Mucosa of rectum (tissue), 2 donors: ENCODE results near the gene GPR119.
"Not testable (repeated sequence)": the region's sequence is repeated elsewhere in the genome, so short reads cannot be mapped to it uniquely, and the experiment has no call there.

Experiments used
- H3K27ac ChIP-seq, 2 donors: one replicate each; pipeline ENCODE4 v1.7.0; 2013; ENCODE audit warnings: inconsistent platforms in 2 of 2, low read depth in 2 of 2, low read length in 2 of 2
- H3K27me3 ChIP-seq, 2 donors: one replicate each; pipeline ENCODE4 v1.7.0; 2013; ENCODE audit warnings: low read length in 2 of 2; ENCODE audit not compliant: control insufficient read depth in 2 of 2, insufficient read depth in 2 of 2
- H3K36me3 ChIP-seq, 2 donors: one replicate each; pipeline ENCODE4 v1.7.0; 2013; ENCODE audit warnings: low read length in 2 of 2; ENCODE audit not compliant: control insufficient read depth in 2 of 2, insufficient read depth in 2 of 2
- H3K4me1 ChIP-seq, 2 donors: one replicate each; pipeline ENCODE4 v1.7.0; 2013; ENCODE audit warnings: low read length in 2 of 2, mild to moderate bottlenecking in 1 of 2; ENCODE audit not compliant: control insufficient read depth in 2 of 2, insufficient read depth in 2 of 2
- H3K4me3 ChIP-seq, 2 donors: one replicate each; pipeline ENCODE4 v1.7.0; 2013; ENCODE audit warnings: low read length in 2 of 2
- H3K9ac ChIP-seq, 2 donors: one replicate each; pipeline ENCODE4 v1.7.0; 2013; ENCODE audit warnings: low read length in 2 of 2, low read depth in 1 of 2, mild to moderate bottlenecking in 1 of 2
- H3K9me3 ChIP-seq, 2 donors: one replicate each; pipeline ENCODE4 v1.7.0; 2013; ENCODE audit warnings: low read length in 2 of 2; ENCODE audit not compliant: control insufficient read depth in 2 of 2
- donor health status: healthy.
- donor health status: Normal muscosa, but diverticular disease.

Gene GPR119

DNA sequence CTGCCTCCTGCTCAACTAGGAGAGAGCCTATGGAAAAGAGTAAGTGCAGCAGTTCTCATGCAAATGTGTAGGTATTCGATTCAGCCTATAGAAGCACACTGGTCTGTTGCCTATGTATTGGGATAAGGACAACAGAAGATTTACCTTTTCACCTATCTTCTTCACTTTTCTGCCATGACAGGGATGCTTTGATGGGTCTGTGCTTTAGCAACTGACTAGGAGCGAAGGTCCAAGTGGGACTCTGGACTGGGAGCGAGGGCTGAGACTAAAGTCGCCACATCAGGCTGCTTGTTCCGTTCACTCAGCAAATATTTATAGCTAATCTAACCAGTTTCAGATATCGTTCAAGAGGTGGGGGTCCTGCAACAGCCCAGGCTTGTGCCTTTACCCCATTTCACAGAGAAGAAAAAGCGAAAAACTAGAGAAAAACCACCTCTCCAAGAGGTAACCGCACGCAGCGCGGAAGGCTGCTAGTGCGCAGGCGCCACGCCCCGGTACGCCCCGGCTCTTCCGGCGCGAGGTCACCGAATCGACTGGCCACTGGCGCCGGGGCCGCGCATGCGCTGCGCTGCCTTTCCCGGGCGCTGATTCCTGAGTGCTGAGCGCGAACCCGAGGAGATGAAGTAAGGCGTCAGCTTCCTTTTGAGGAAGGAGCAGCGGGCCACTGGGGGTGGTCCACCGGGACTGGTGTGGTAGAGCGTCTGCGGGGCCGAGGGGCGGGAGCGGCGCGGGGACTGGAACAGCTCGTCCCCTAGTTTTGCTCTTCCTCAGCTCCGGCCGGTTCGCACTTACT lies 16.1 kb upstream of the GPR119 start, which contains the start of gene RBMX2:
TSS of gene RBMX2 (plus strand) at position 573 of the 793 bp plus-strand sequence. CDS start at position 619, 46 bp downstream.
- Histone ChIP-seq H3K4me1 (peaks cover 3 to 4% of the 10 kb centered on the region in 2 donors), H3K27me3 (peaks cover 0 to 6% of the 10 kb centered on the region in 2 donors), H3K4me3 (peak within 1 kb of the TSS; percentile 80 to 90), H3K27ac (peak within 1 kb of the TSS; percentile 30 to 77), H3K9ac (peak within 1 kb of the TSS; percentile 55 to 74), H3K9me3 (no peaks in the 10 kb centered on the region), H3K36me3 (peaks cover 0 to 6% of the 10 kb centered on the region in 2 donors)

DNA sequence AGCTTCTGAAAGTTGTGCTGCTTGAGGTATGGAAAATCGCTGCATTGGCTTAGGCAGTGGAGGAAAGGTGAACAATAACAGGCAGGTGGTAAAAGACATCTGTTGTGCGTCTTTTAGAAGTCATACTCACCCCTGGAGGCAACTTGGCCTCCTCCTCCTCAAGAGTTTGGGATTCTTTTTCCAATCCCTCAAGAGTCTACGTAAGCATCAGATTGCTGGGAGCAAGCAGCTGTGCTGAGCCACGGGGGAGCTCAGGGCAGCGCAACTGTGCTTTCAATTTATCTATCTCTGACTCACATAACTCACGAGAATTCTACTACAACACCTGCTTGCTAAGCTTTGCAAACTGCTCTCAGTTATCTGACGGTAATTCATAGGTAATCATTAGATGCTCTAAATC lies 9.9 kb upstream of the GPR119 start:
- Histone ChIP-seq H3K4me3 (no peak overlapping the region), H3K36me3 (no peaks in the 10 kb centered on the region), H3K27ac (no peak overlapping the region), H3K9me3 (no peaks in the 10 kb centered on the region), H3K9ac (no peak overlapping the region), H3K27me3 (peaks cover 11 to 13% of the 10 kb centered on the region in 2 donors), H3K4me1 (no peaks in the 10 kb centered on the region)

DNA sequence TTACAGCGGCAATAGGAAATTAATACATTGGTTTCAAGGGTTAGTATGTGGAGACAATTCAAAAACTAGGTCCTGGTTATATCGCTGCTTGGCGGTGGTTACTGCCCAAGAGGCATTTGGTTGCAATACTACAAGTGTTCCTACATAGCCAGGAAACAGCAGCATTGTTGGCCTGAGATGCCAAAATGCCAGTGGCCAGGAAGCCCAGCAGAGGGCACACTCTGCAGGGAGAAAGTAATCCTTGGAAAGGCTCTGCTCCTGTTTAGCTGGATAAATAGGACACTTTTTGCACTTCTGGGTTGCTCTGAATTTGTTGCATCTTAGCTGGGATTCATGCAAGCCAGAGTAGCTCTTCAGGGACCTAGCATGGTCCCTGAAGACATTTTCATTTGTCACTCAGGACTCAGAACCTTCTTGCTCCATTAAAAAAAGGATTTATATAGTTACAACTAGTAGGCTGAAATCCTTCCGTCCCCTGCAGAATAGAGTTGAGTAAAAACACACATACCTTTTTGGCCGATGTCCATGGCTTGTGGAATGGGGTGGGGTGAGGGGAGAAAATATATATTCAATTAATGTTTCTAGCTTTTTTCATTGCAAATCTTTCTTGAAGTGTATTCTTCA lies 8.1 kb upstream of the GPR119 start:
- no peak overlapping the region for H3K9ac ChIP-seq

DNA sequence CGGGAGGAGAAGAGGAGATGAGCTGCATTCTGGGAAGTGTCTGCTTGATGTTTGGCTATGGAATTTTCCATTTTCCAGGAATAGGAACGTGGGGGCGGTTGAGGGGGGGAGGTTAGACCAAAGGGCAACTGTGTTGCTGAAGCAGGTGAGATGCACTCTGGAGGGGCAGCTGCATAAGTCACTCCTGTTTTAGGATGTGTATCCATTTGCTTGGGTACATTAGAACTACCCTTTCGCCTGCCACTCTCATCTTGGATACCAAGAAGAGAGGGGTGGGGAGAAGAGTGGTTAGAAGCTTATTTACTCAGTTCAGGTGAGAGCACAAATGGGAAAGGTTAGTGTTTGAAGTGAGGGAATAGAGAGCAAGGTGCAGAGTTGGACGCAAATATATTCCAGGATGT lies 934 bp upstream of the GPR119 start:
- H3K36me3 ChIP-seq, result no peaks in the 10 kb centered on the region

More for the DNA sequence above, 8.1 kb upstream of the GPR119 start:
- no peaks in the 10 kb centered on the region for H3K4me1 ChIP-seq
- H3K27ac ChIP-seq, result no peak overlapping the region
- no peak overlapping the region for H3K4me3 ChIP-seq
- H3K9me3 ChIP-seq, result no peaks in the 10 kb centered on the region
- no peaks in the 10 kb centered on the region for H3K36me3 ChIP-seq
- H3K27me3 ChIP-seq, result peaks cover 5 to 13% of the 10 kb centered on the region in 2 donors

DNA sequence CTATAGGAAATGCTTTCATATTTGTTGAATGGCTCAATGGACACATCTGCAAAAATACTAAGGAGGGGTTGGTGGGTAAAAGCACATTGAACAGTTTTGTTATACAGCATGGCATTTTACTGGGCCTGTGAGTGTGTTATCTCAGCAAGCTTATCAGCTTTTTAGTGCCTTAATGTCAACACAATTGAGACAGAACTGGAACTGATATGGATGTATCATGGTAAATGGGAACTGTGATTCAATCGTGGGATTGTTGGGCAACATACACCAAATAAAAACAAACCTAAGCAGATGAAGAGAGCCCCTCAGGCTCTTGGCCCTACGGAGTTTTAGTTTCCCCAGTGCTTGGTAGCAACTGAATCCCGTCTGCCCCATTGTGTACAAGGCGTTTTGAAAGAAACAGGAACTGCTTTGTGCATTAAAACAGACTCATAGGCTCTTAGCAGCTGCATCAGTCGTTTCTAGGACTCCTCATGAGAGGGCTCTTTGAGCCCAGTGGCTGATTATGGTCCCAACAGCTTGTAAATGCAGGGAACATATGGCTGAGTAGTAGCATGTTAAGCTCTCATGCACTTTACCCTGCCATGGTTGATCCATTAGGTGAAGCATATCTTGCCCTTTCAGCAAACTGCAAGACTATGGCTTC lies 7.3 kb downstream of the GPR119 start:
- Histone ChIP-seq H3K9ac (no peak overlapping the region), H3K4me1 (no peaks in the 10 kb centered on the region), H3K4me3 (no peak overlapping the region), H3K36me3 (no peaks in the 10 kb centered on the region), H3K27me3 (no peaks in the 10 kb centered on the region), H3K9me3 (no peaks in the 10 kb centered on the region), H3K27ac (no peak overlapping the region)

More for the DNA sequence above, 934 bp upstream of the GPR119 start:
- peaks cover 3 to 6% of the 10 kb centered on the region in 2 donors for H3K27me3 ChIP-seq
- H3K9ac ChIP-seq, result no peak overlapping the region
- no peaks in the 10 kb centered on the region for H3K4me1 ChIP-seq
- H3K9me3 ChIP-seq, result no peaks in the 10 kb centered on the region
- no peak overlapping the region for H3K27ac ChIP-seq
- H3K4me3 ChIP-seq, result no peak overlapping the region

DNA sequence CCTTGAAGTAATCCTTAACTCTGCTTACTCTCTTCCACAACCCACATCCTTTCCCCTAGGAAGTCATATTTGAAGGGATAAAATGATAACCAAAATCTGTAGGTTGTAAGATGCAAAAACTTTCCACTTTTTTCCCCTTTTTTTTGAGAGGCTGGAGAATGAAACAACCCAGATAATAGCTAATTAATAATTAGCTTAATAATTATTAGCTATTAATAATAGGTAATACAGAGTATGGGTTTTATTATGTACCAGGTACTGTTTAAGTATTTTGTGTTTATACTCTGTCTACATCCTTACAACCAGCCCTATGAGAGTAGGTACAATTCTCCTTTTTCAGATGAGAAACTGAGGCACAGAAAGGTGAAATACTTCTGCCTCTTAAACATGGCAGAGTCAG lies 9.4 kb downstream of the GPR119 start:
- H3K9ac ChIP-seq, result no peak overlapping the region
- H3K4me1 ChIP-seq, result no peaks in the 10 kb centered on the region
- H3K4me3 ChIP-seq, result no peak overlapping the region
- no peaks in the 10 kb centered on the region for H3K9me3 ChIP-seq
- H3K36me3 ChIP-seq, result peaks cover 0 to 2% of the 10 kb centered on the region in 2 donors
- H3K27ac ChIP-seq, result no peak overlapping the region
- H3K27me3 ChIP-seq, result no peaks in the 10 kb centered on the region

DNA sequence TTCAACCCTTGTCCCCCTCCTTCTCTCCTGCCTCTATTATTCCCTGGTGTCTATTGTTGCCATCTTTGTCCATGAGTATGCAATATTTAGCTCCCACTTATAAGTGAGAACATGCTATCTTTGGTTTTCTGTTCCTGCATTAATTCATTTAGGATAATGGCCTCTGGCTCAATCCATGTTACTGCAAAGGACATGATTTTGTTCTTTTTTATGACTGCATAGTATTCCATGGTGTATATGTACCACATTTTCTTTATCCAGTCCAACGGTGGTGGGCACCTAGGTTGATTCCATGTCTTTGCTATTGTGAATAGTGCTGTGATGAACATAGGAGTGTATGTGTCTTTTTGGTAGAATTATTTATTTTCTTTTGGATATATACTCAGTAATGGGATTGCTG lies 33.4 kb downstream of the GPR119 start:
- H3K36me3 ChIP-seq, H3K9me3 ChIP-seq, H3K4me1 ChIP-seq, H3K9ac ChIP-seq, H3K27ac ChIP-seq, H3K27me3 ChIP-seq, H3K4me3 ChIP-seq: not testable (repeated sequence)

DNA sequence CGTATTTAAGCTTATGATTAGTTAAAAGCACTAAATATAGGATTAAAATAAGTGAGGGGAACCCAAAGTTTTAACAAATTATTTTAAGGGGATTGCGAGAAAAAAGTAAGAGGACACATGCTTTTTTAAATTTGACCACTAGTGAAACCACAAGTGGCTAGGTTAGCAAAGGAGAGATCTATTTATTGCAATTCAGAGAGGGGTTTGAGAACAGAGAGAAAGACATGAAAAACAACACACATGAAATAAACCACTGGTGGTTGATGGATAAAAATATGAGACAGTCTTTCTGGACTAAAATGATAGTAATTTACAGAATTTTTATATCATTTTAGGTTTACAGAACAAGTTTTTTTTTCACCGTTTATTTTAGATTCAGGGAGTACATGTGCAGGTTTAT lies 33.9 kb downstream of the GPR119 start:
- H3K27ac ChIP-seq, result no peak overlapping the region
- no peak overlapping the region for H3K4me3 ChIP-seq
- H3K27me3 ChIP-seq, result no peaks in the 10 kb centered on the region
- no peaks in the 10 kb centered on the region for H3K36me3 ChIP-seq
- no peak overlapping the region for H3K9ac ChIP-seq
- H3K9me3 ChIP-seq, result no peaks in the 10 kb centered on the region
- H3K4me1 ChIP-seq, result no peaks in the 10 kb centered on the region

DNA sequence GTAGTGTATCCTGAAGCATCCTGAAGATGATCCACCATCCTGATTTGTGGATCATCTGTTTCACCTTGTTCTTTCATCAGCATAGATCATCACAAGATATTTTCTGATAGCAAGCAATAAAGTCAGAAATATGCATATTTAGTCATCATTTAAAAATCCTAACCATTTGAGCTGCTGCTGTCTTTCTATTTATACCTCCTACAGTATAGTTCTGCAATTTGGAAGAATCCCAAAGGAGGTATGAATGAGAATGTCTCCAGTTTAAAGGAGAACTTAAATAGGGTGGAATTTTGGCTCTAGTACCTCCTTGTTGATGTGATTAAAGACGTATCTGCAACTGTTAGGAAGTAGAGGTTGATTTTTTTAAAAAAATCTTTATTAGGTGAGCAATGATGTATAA lies 38.2 kb downstream of the GPR119 start:
- Histone ChIP-seq H3K27ac (no peak overlapping the region), H3K9ac (no peak overlapping the region), H3K4me3 (no peak overlapping the region), H3K9me3 (no peaks in the 10 kb centered on the region), H3K27me3 (peaks cover 0 to 2% of the 10 kb centered on the region in 2 donors), H3K4me1 (no peaks in the 10 kb centered on the region), H3K36me3 (no peaks in the 10 kb centered on the region)

DNA sequence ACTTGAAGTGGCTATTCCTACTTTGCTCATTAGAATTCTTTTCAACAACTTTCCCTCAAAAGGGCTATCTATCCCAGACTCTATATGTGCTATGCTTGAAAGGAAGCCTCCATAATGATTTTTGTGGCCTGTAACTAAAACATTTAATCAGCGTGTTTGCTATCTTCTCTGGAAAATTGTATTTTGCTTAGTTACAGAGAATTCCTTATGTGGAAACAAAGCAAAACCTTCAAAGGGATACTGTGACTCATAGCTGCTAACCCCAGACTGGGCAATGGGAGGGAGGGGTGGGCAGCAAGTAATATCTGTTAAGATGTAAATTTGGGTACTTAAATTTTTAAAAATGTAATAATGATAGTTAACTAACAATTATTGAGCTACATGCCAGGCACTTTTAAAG lies 42.1 kb downstream of the GPR119 start:
- no peaks in the 10 kb centered on the region for H3K36me3 ChIP-seq
- H3K27me3 ChIP-seq, result peaks cover 0 to 4% of the 10 kb centered on the region in 2 donors
- H3K4me3 ChIP-seq, result no peak overlapping the region
- no peaks in the 10 kb centered on the region for H3K9me3 ChIP-seq
- H3K27ac ChIP-seq, result no peak overlapping the region
- no peak overlapping the region for H3K9ac ChIP-seq
- peaks cover 0 to 3% of the 10 kb centered on the region in 2 donors for H3K4me1 ChIP-seq
